Lung microvascular endothelial cell (primary cell): ENCODE measurements around the gene ATM. TPM values are rescaled to one million over a fixed set of nuclear protein-coding genes. Genes with fewer than 3 reads are reported as not detected.
"Not testable (repeated sequence)": the region's sequence is repeated elsewhere in the genome, so short reads cannot be mapped to it uniquely, and the experiment has no call there.

ENCODE experiments used
- DNase-seq, 2 donors: peaks; one replicate each; pipeline versions ENCODE4 v3.0.0 to v3.0.0-alpha.2; 2010; ENCODE audit warnings: low read depth in 2 of 2
- total RNA-seq: library from RNA; depleted of rRNA; stranded (reverse); fragments of >200 nt; gene quantifications from 2 replicates; pipeline ENCODE4 v1.2.1, GENCODE V29; 2014

Gene ATM
- total RNA-seq, 1 donor from 2014 or later = 65.7 TPM

GRCh38 chr11:108368134-108368533 is 145.3 kb downstream of the ATM start:
- no peak for DNase-seq

- DNase-seq = no peak
Observed at GRCh38 chr11:108369064-108369463, 146.2 kb downstream of the ATM start.

- DNase-seq = no peak
Observed at GRCh38 chr11:108370315-108370714, 147.4 kb downstream of the ATM start.

GRCh38 chr11:108370990-108371389 is 148.1 kb downstream of the ATM start:
- DNase-seq = no peak

GRCh38 chr11:108373505-108373904 is 150.6 kb downstream of the ATM start:
- DNase-seq = not testable (repeated sequence)

GRCh38 chr11:108388576-108388975 is 165.7 kb downstream of the ATM start:
- no peak for DNase-seq

GRCh38 chr11:108392353-108392752 is 169.5 kb downstream of the ATM start:
- DNase-seq = no peak

GRCh38 chr11:108393046-108393445 is 170.2 kb downstream of the ATM start:
- no peak for DNase-seq

GRCh38 chr11:108394744-108395284 is 171.9 kb downstream of the ATM start:
- DNase-seq = no peak

GRCh38 chr11:108396672-108397071 is 173.8 kb downstream of the ATM start:
- DNase-seq = not testable (repeated sequence)

- DNase-seq = no peak
Observed at GRCh38 chr11:108398439-108398838, 175.6 kb downstream of the ATM start.

- DNase-seq = no peak
Observed at GRCh38 chr11:108402241-108402640, 179.4 kb downstream of the ATM start.

- no peak for DNase-seq
Observed at GRCh38 chr11:108403052-108403451, 180.2 kb downstream of the ATM start.

GRCh38 chr11:108405706-108406105 is 182.8 kb downstream of the ATM start:
- no peak for DNase-seq

GRCh38 chr11:108414958-108415357 is 192.1 kb downstream of the ATM start:
- DNase-seq = no peak

- DNase-seq = peak; percentile 35 to 63
Observed at GRCh38 chr11:108417551-108417950, 194.7 kb downstream of the ATM start.

Other genes starting within 250 kb of the ATM start
- 27.2 and 32.3 TPM in 2 replicates for gene CUL5, start 214.2 kb upstream of the ATM start, total RNA-seq
- gene ACAT1, start 101.5 kb upstream of the ATM start, total RNA-seq = 95.5 and 106 TPM in 2 replicates
- gene NPAT, start 429 bp upstream of the ATM start, total RNA-seq = 10.9 and 16.5 TPM in 2 replicates
- under 0.01 TPM in 2 replicates for gene C11orf65, start 244.5 kb downstream of the ATM start, total RNA-seq